OCI-LY7 (cell line): Measurements from ENCODE around the gene MYL3. TPM values are rescaled to one million over a fixed set of nuclear protein-coding genes. Genes with fewer than 3 reads are reported as not detected.
A peak's percentile ranks its signal among the peaks of the same experiment; 100 is the strongest.

Source experiments
- BruUV-seq: library from RNA; stranded (reverse); fragments of 400-500 nt; replicated peaks from 2 replicates; lab custom pipeline; 2021; lab: Mats Ljungman, UMichigan
- CTCF ChIA-PET: fragments of 300-600 bp; sonication (Branson Sonifier 250); formaldehyde crosslinking; loops from one replicate; lab custom pipeline; 2022; ENCODE audit warnings: antibody characterized with exemption; ENCODE audit not compliant: unreplicated experiment; lab: Charles Lee
- POLR2A ChIA-PET: fragments of 300-600 bp; sonication (Branson Sonifier 250); formaldehyde crosslinking; loops from one replicate; lab custom pipeline; 2022; ENCODE audit warnings: antibody characterized with exemption; lab: Charles Lee
- DNase-seq: peaks from one replicate; pipeline ENCODE4 v3.0.0-alpha.2; 2015; ENCODE audit warnings: low spot score
- H2AFZ ChIP-seq: fragments of 200-600 bp; sonication (generic), shearing (Covaris generic); 2 replicates; pipeline ENCODE4 v1.6.1; 2014; ENCODE audit warnings: mild to moderate bottlenecking, antibody characterized with exemption, low read length, moderate library complexity
- H3K27ac ChIP-seq: fragments of 200-600 bp; sonication (generic); 2 replicates; pipeline ENCODE4 v1.5.1; 2014; ENCODE audit warnings: mixed run types, low read depth, mild to moderate bottlenecking, moderate library complexity, low read length, inconsistent platforms; ENCODE audit not compliant: poor library complexity, severe bottlenecking
- H3K36me3 ChIP-seq: fragments of 200-600 bp; sonication (generic); 2 replicates; pipeline ENCODE4 v1.6.1; 2014; ENCODE audit warnings: mild to moderate bottlenecking, antibody characterized with exemption, low read length, moderate library complexity, mixed read lengths; ENCODE audit not compliant: insufficient read depth
- H3K4me1 ChIP-seq: fragments of 200-600 bp; sonication (generic); 2 replicates; pipeline ENCODE4 v1.5.1; 2014; ENCODE audit warnings: mild to moderate bottlenecking, low read length; ENCODE audit not compliant: insufficient read depth, poor library complexity, severe bottlenecking
- H3K4me2 ChIP-seq: fragments of 200-600 bp; sonication (generic); 2 replicates; pipeline ENCODE4 v1.6.1; 2014; ENCODE audit warnings: mild to moderate bottlenecking, low read length
- H3K4me3 ChIP-seq: fragments of 200-600 bp; sonication (generic); 2 replicates; pipeline ENCODE4 v1.5.1; 2014; ENCODE audit warnings: mild to moderate bottlenecking, low read depth, low read length; ENCODE audit not compliant: poor library complexity, severe bottlenecking
- H3K79me2 ChIP-seq: fragments of 200-600 bp; sonication (generic); 2 replicates; pipeline ENCODE4 v1.6.1; 2016; ENCODE audit warnings: low read depth, mild to moderate bottlenecking, low read length, moderate library complexity, mixed read lengths; ENCODE audit not compliant: insufficient read depth
- H3K9me2 ChIP-seq: fragments of 200-600 bp; sonication (generic); 2 replicates; pipeline ENCODE4 v1.6.1; 2016; ENCODE audit warnings: mild to moderate bottlenecking, low read length, mixed read lengths; ENCODE audit not compliant: insufficient read depth
- H3K9me3 ChIP-seq: fragments of 200-600 bp; sonication (generic); 2 replicates; pipeline ENCODE4 v1.6.1; 2014; ENCODE audit warnings: mild to moderate bottlenecking, mixed run types, low read length, mixed read lengths
- H4K20me1 ChIP-seq: fragments of 200-600 bp; sonication (generic); 2 replicates; pipeline ENCODE4 v1.6.1; 2014; ENCODE audit warnings: mild to moderate bottlenecking, antibody characterized with exemption, low read length, moderate library complexity, mixed read lengths; ENCODE audit not compliant: insufficient read depth
- CTCF ChIP-seq: fragments of 200-600 bp; sonication (generic); conservative IDR thresholded peaks from 2 replicates; pipeline ENCODE4 v1.5.1; 2014; ENCODE audit warnings: mild to moderate bottlenecking, antibody characterized with exemption, low read length, moderate library complexity, mixed read lengths
- EZH2phosphoT487 ChIP-seq: fragments of 200-600 bp; sonication (generic); IDR thresholded peaks from 2 replicates; pipeline ENCODE4 v1.6.1; 2018; ENCODE audit warnings: low read depth, borderline replicate concordance, mild to moderate bottlenecking, mixed run types, antibody characterized with exemption, low read length, moderate library complexity, mixed read lengths
- intact Hi-C: fragments of 100-400 bp; cut with micrococcal nuclease; formaldehyde crosslinking; loops from one replicate; pipeline ENCODE4 v1.10.0; 2022; ENCODE audit not compliant: unreplicated experiment
- total RNA-seq, 2 experiments: library from RNA; depleted of rRNA in 1 of 2; stranded (reverse); fragments of >200 nt in 1 of 2; shearing (Covaris generic) in 1 of 2; gene quantifications; 2 replicates each; pipeline ENCODE4 v1.2.3, GENCODE V29; 2014 to 2022

Gene MYL3
- total RNA-seq, 2 experiments from 2014 or later: not detected

GRCh38 chr3:46860017-46860809, 3.0 kb downstream of the MYL3 start:
- intact Hi-C loops: no loop called here
- ChIA-PET POLR2A (interaction anchor here (0.7 kb wide), 1 partner anchor 520 kb away, joined by 3 read pairs; the partner anchor contains the start of gene PTPN23), CTCF (interaction anchor here (0.6 to 0.8 kb wide), 2 partner anchors 97 to 150 kb away, joined by 3 to 4 read pairs; no protein-coding TSS in a partner anchor)
- Histone ChIP-seq H2AFZ (no peak overlapping the region), H3K4me3 (no peak overlapping the region), H3K4me1 (no peaks in the 10 kb centered on the region), H3K9me2 (no peaks in the 10 kb centered on the region), H3K79me2 (no peaks in the 10 kb centered on the region), H3K27ac (no peak overlapping the region), H3K4me2 (no peak overlapping the region), H4K20me1 (no peaks in the 10 kb centered on the region), H3K36me3 (no peaks in the 10 kb centered on the region), H3K9me3 (no peaks in the 10 kb centered on the region)
- BruUV-seq: no TSS peak
- peak; percentile 44 for DNase-seq
- TF ChIP-seq EZH2phosphoT487: no peak
- peak; percentile 74 for TF ChIP-seq CTCF

DNA sequence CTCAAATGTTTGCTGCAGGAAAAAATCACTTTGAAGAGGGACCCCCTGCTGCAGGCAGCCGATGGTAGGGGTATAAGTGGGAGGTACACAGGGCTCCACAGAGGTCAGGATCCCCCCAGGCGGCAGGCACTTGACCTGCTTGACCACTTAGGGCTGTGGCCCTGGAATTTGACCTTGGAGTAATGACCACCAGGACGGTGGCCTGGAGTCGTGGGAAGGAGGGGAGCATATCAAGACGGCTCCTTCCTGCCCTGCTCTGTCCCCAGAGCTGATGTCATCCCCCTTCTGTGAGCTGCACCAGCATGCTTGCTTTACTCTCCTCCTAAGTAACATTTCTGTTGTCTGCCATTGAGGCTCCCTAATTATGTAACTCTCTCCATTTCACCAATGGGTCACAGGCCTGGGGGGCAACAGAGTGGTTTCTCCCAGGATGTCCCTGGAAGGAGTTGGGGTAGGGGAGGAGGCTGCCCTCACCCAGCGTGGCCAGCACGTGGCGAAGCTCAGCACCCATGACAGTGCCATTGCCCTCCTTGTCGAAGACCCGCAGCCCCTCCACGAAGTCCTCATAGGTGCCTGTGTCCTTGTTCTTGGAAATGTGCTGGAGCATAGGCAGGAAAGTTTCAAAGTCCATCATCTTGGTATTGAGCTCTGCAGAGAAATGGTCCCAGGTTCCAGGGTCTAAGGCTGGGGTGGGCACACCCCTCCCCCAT, 4.1 kb downstream of the MYL3 start:
- ChIA-PET POLR2A (interaction anchor here (0.7 kb wide), 1 partner anchor 522 kb away, joined by 3 read pairs; the partner anchor contains the start of gene PTPN23), CTCF (interaction anchor here (0.8 kb wide), 1 partner anchor 96 kb away, joined by 3 read pairs; no protein-coding TSS in a partner anchor)
- no peaks in the 10 kb centered on the region for H3K36me3 ChIP-seq
- H3K9me2 ChIP-seq: no peaks in the 10 kb centered on the region
- intact Hi-C loops: no loop called here
- no TSS peak for BruUV-seq
- H3K4me1 ChIP-seq: no peaks in the 10 kb centered on the region
- no peaks in the 10 kb centered on the region for H3K79me2 ChIP-seq
- TF ChIP-seq EZH2phosphoT487: no peak
- TF ChIP-seq CTCF: no peak
- no peaks in the 10 kb centered on the region for H3K9me3 ChIP-seq
- H2AFZ ChIP-seq: no peak overlapping the region
- no peaks in the 10 kb centered on the region for H4K20me1 ChIP-seq
- no peak overlapping the region for H3K4me3 ChIP-seq
- no peak overlapping the region for H3K4me2 ChIP-seq
- H3K27ac ChIP-seq: no peak overlapping the region
- DNase-seq: no peak
